GM23338 (cell line): ENCODE measurements around the gene MMD. TPM values are rescaled to one million over a fixed set of nuclear protein-coding genes. Genes with fewer than 3 reads are reported as not detected.

Source experiments
- ATAC-seq: fragments of 200-7000 bp; cut with Tn5 transposase; 3 replicates; pipeline ENCODE4 v1.9.1; 2020
- DNase-seq: peaks from one replicate; pipeline ENCODE4 v3.0.0-alpha.2; 2015; ENCODE audit warnings: low spot score
- H2AFZ ChIP-seq: fragments of 200-600 bp; sonication (generic); 2 replicates; pipeline ENCODE4 v1.8.0; 2016; ENCODE audit warnings: antibody characterized with exemption, mild to moderate bottlenecking, moderate library complexity
- H3F3A ChIP-seq: fragments of 200-600 bp; sonication (generic); replicated peaks from 2 replicates; pipeline ENCODE4 v1.8.0; 2017; ENCODE audit warnings: antibody characterized with exemption, mixed run types, low read depth
- H3K27ac ChIP-seq: fragments of 200-600 bp; sonication (generic); 2 replicates; pipeline ENCODE4 v1.6.1; 2016; ENCODE audit warnings: low read depth
- H3K27me3 ChIP-seq: fragments of 200-600 bp; sonication (generic); 2 replicates; pipeline ENCODE4 v1.8.0; 2016; ENCODE audit warnings: mild to moderate bottlenecking, mixed run types, moderate library complexity; ENCODE audit not compliant: insufficient read depth
- H3K36me3 ChIP-seq: fragments of 200-600 bp; sonication (generic); 2 replicates; pipeline ENCODE4 v1.8.0; 2016; ENCODE audit warnings: mild to moderate bottlenecking; ENCODE audit not compliant: insufficient read depth
- H3K4me1 ChIP-seq: fragments of 200-600 bp; sonication (generic); 2 replicates; pipeline ENCODE4 v1.8.0; 2016; ENCODE audit warnings: mild to moderate bottlenecking, moderate library complexity; ENCODE audit not compliant: insufficient read depth
- H3K4me2 ChIP-seq: fragments of 200-600 bp; sonication (generic); 2 replicates; pipeline ENCODE4 v1.7.1; 2017; ENCODE audit warnings: mixed run types
- H3K4me3 ChIP-seq: fragments of 200-600 bp; sonication (generic); 2 replicates; pipeline ENCODE4 v1.6.1; 2016; ENCODE audit warnings: mixed run types
- H3K79me2 ChIP-seq: fragments of 200-600 bp; sonication (generic); replicated peaks from 2 replicates; pipeline ENCODE4 v1.8.0; 2017; ENCODE audit warnings: mild to moderate bottlenecking; ENCODE audit not compliant: insufficient read depth
- H3K9me2 ChIP-seq: fragments of 200-600 bp; sonication (generic); 2 replicates; pipeline ENCODE4 v1.8.0; 2017; ENCODE audit not compliant: insufficient read depth
- H4K20me1 ChIP-seq: fragments of 200-600 bp; sonication (generic); replicated peaks from 2 replicates; pipeline ENCODE4 v1.8.0; 2017; ENCODE audit warnings: mild to moderate bottlenecking; ENCODE audit not compliant: insufficient read depth
- H3K27ac Mint-ChIP-seq: 2 replicates; pipeline ENCODE4 v1.8.0; 2020; ENCODE audit warnings: inconsistent platforms, mild to moderate bottlenecking, moderate library complexity, mixed read lengths
- H3K27me3 Mint-ChIP-seq: 3 replicates; pipeline ENCODE4 v1.8.0; 2022; ENCODE audit warnings: low read depth, mild to moderate bottlenecking, moderate library complexity, mixed read lengths, inconsistent platforms; ENCODE audit not compliant: insufficient read depth, poor library complexity
- H3K36me3 Mint-ChIP-seq: 3 replicates; pipeline ENCODE4 v1.8.0; 2021; ENCODE audit warnings: low read depth, mild to moderate bottlenecking, inconsistent platforms, moderate library complexity, mixed read lengths
- H3K4me1 Mint-ChIP-seq: 3 replicates; pipeline ENCODE4 v1.8.0; 2020; ENCODE audit warnings: mild to moderate bottlenecking, inconsistent platforms, mixed read lengths
- H3K4me3 Mint-ChIP-seq: 3 replicates; pipeline ENCODE4 v1.8.0; 2021; ENCODE audit warnings: moderate library complexity, mild to moderate bottlenecking, inconsistent platforms, mixed read lengths
- H3K9me3 Mint-ChIP-seq: 3 replicates; pipeline ENCODE4 v1.8.0; 2020; ENCODE audit warnings: moderate library complexity, mild to moderate bottlenecking, inconsistent platforms, mixed read lengths
- CREB1 ChIP-seq: fragments of 250-450 bp; sonication (Bioruptor Pico); IDR thresholded peaks from 2 replicates; pipeline ENCODE4 v1.5.0; 2020; ENCODE audit warnings: low read depth, mild to moderate bottlenecking, moderate library complexity
- EZH2 ChIP-seq: fragments of 200-600 bp; sonication (generic); IDR thresholded peaks from one replicate; pipeline ENCODE4 v1.8.0; 2017; ENCODE audit warnings: antibody characterized with exemption, mild to moderate bottlenecking, low read depth; ENCODE audit not compliant: unreplicated experiment
- EZH2phosphoT487 ChIP-seq: fragments of 200-600 bp; sonication (generic); IDR thresholded peaks from one replicate; pipeline ENCODE4 v1.8.1; 2018; ENCODE audit warnings: antibody characterized with exemption; ENCODE audit not compliant: unreplicated experiment
- JUNB ChIP-seq: IDR thresholded peaks from one replicate; pipeline ENCODE4 v1.6.1; 2016; ENCODE audit warnings: antibody characterized with exemption; ENCODE audit not compliant: unreplicated experiment
- NANOG ChIP-seq: IDR thresholded peaks from 2 replicates; pipeline ENCODE4 v1.6.1; 2016; ENCODE audit warnings: antibody characterized with exemption, borderline replicate concordance
- POLR2AphosphoS5 ChIP-seq: IDR thresholded peaks from 2 replicates; pipeline ENCODE4 v1.6.1; 2016; ENCODE audit warnings: antibody characterized with exemption, low read depth
- STAT1 ChIP-seq: IDR thresholded peaks from one replicate; pipeline ENCODE4 v1.6.1; 2016; ENCODE audit warnings: antibody characterized with exemption; ENCODE audit not compliant: unreplicated experiment
- polyA plus RNA-seq: library from polyadenylated mRNA; unstranded; fragments of >200 nt; fragmentation: Nextera tagmentation; extraction: Ambion mirVana; gene quantifications from 2 replicates; pipeline ENCODE4 v1.2.1, GENCODE V29; 2016
- total RNA-seq: library from RNA; depleted of rRNA; stranded (reverse); fragments of >200 nt; shearing (Covaris generic); gene quantifications from 2 replicates; pipeline ENCODE4 v1.2.3, GENCODE V29; 2014
- TF ChIP-seq, protein P1 (sequence below): IDR thresholded peaks from 2 replicates; pipeline ENCODE4 v1.6.1; 2016; ENCODE audit warnings: antibody characterized with exemption
- TF ChIP-seq, protein P2 (sequence below): IDR thresholded peaks from one replicate; pipeline ENCODE4 v1.6.1; 2018; ENCODE audit warnings: antibody characterized with exemption; ENCODE audit not compliant: unreplicated experiment
- TF ChIP-seq, protein P3 (sequence below), 2 experiments: fragments of 200-600 bp in 1 of 2; sonication (generic) in 1 of 2; conservative IDR thresholded peaks; 2 replicates each; pipeline versions ENCODE4 v1.5.1 to v1.6.1; 2016 to 2017; ENCODE audit warnings: antibody characterized with exemption in 2 of 2, low read depth in 2 of 2, mild to moderate bottlenecking in 2 of 2, moderate library complexity in 1 of 2

The MMD gene
- total and polyA plus RNA-seq, 2 experiments from 2014 or later, result 46.4 to 47.0 TPM

DNA sequence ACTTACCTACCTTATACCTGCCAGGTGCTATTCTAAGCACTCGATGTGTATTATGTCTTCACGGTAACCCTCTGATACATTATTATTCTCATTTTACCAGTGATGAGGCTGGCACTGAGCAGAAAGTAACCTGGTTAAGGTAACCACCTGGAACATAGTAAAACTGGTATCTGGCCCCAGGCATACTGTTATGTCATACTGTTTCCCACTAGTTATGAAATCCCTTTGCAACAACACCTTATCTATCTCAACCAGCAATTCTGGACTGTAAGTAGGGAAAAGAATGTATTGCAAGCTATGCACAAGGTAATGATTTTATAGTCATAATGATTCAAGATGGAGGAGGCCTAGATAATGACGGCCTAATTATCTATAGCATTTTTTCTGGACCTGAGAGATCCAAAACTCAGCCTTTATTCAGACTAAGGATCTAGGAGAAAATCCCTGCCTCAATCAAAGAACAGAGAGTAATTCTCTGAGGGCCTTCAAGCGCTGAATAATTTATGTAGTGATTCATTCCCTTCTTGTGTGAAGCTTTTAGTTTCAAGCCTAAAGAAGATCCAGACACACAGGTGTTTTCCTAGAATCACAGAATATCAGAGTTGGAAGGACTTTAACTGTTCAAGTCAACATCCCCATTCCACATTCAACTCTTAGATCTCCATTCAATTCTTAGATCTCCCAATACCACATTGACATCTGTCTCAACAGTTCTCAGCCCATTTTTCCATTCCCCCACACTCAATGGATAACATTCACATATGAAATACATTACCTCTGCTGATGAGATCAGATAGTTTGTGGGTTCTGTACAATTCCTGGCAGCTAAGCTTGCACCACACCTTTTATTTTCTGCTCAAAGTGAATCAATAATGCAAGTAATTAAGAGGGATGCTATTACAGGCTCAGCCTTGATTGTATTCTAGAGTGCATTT is 14.9 kb upstream of the MMD start (continued):
- TF ChIP-seq EZH2 (no peak), EZH2phosphoT487 (no peak), NANOG (no peak)
- TF ChIP-seq, protein P1, sequence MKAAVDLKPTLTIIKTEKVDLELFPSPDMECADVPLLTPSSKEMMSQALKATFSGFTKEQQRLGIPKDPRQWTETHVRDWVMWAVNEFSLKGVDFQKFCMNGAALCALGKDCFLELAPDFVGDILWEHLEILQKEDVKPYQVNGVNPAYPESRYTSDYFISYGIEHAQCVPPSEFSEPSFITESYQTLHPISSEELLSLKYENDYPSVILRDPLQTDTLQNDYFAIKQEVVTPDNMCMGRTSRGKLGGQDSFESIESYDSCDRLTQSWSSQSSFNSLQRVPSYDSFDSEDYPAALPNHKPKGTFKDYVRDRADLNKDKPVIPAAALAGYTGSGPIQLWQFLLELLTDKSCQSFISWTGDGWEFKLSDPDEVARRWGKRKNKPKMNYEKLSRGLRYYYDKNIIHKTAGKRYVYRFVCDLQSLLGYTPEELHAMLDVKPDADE, result no peak
- TF ChIP-seq, protein P2, sequence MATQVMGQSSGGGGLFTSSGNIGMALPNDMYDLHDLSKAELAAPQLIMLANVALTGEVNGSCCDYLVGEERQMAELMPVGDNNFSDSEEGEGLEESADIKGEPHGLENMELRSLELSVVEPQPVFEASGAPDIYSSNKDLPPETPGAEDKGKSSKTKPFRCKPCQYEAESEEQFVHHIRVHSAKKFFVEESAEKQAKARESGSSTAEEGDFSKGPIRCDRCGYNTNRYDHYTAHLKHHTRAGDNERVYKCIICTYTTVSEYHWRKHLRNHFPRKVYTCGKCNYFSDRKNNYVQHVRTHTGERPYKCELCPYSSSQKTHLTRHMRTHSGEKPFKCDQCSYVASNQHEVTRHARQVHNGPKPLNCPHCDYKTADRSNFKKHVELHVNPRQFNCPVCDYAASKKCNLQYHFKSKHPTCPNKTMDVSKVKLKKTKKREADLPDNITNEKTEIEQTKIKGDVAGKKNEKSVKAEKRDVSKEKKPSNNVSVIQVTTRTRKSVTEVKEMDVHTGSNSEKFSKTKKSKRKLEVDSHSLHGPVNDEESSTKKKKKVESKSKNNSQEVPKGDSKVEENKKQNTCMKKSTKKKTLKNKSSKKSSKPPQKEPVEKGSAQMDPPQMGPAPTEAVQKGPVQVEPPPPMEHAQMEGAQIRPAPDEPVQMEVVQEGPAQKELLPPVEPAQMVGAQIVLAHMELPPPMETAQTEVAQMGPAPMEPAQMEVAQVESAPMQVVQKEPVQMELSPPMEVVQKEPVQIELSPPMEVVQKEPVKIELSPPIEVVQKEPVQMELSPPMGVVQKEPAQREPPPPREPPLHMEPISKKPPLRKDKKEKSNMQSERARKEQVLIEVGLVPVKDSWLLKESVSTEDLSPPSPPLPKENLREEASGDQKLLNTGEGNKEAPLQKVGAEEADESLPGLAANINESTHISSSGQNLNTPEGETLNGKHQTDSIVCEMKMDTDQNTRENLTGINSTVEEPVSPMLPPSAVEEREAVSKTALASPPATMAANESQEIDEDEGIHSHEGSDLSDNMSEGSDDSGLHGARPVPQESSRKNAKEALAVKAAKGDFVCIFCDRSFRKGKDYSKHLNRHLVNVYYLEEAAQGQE, result no peak

DNA sequence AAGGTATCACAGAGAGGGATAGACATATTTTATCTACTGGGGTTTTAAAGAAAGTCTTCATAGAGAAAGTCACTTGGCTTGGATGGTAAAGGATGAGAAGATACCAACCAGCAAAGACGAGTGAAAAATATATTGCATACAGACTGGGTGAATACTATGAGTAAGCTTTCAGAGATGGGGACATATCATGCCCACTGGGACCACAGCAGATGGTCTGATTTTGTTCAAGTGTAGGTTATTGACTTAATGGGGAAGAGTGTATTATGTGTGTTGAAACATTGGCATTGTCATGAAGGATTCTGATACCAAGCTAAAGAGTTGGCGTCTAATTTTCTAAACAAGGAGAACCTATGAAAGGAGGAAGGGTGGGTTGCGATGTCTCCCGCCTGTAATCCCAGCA is 13.8 kb upstream of the MMD start:
- Mint-ChIP-seq H3K9me3 (peaks cover 7% of the 10 kb centered on the region; the same call in 2 of the 3 replicates), H3K4me1 (peaks cover 21% of the 10 kb centered on the region), H3K36me3 (no peaks in the 10 kb centered on the region), H3K27me3 (no peaks in the 10 kb centered on the region), H3K27ac (no peak overlapping the region), H3K4me3 (no peak overlapping the region)
- DNase-seq (no peak), ATAC-seq (no peak)
- Histone ChIP-seq H3K4me1 (peaks cover 4% of the 10 kb centered on the region; the same call in 1 of the 2 replicates), H4K20me1 (no peaks in the 10 kb centered on the region), H3K79me2 (no peaks in the 10 kb centered on the region), H3K4me3 (no peak overlapping the region), H3K9me2 (no peaks in the 10 kb centered on the region), H3K36me3 (no peaks in the 10 kb centered on the region), H3K27me3 (no peaks in the 10 kb centered on the region), H3K27ac (no peak overlapping the region), H2AFZ (no peak overlapping the region), H3K4me2 (no peak overlapping the region), H3F3A (no peaks in the 10 kb centered on the region)
- no peak for TF ChIP-seq STAT1
- TF ChIP-seq, protein P1, result no peak
- TF ChIP-seq, protein P3, sequence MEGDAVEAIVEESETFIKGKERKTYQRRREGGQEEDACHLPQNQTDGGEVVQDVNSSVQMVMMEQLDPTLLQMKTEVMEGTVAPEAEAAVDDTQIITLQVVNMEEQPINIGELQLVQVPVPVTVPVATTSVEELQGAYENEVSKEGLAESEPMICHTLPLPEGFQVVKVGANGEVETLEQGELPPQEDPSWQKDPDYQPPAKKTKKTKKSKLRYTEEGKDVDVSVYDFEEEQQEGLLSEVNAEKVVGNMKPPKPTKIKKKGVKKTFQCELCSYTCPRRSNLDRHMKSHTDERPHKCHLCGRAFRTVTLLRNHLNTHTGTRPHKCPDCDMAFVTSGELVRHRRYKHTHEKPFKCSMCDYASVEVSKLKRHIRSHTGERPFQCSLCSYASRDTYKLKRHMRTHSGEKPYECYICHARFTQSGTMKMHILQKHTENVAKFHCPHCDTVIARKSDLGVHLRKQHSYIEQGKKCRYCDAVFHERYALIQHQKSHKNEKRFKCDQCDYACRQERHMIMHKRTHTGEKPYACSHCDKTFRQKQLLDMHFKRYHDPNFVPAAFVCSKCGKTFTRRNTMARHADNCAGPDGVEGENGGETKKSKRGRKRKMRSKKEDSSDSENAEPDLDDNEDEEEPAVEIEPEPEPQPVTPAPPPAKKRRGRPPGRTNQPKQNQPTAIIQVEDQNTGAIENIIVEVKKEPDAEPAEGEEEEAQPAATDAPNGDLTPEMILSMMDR (conservative IDR thresholded peaks at IDR 0.05; ENCODE audit: low read depth in 2 of 2), result no peak
- TF ChIP-seq, protein P2, result no peak
- TF ChIP-seq POLR2AphosphoS5, result no peak
- no peak for TF ChIP-seq EZH2phosphoT487
- no peak for TF ChIP-seq JUNB
- TF ChIP-seq CREB1 (CRISPR knock-in tag), result no peak
- TF ChIP-seq EZH2, result no peak
